ENCODE data around the gene TSC22D2.

DNA sequence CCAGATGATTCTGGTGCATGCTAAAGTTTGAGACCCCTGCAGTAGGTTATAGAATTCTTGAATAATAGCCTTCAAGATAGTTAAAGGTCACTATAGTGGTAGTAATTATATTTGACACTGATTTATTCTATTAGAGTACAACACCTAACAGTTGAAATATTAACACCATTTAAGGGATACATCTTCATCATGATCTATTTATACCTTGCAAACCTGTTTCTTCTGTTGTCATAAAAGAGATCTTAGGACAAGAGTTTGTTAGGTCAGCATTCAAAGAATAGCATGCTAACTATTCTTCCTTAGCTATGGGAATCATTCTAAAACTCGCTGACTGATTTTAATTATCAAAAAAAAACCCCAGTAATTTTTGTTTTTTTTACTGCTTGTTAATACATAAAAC, 46.5 kb downstream of the TSC22D2 start:
- TF ChIP-seq POLR2A (IDR thresholded peaks at IDR 0.05) = no peak
- TF ChIP-seq, protein P1, sequence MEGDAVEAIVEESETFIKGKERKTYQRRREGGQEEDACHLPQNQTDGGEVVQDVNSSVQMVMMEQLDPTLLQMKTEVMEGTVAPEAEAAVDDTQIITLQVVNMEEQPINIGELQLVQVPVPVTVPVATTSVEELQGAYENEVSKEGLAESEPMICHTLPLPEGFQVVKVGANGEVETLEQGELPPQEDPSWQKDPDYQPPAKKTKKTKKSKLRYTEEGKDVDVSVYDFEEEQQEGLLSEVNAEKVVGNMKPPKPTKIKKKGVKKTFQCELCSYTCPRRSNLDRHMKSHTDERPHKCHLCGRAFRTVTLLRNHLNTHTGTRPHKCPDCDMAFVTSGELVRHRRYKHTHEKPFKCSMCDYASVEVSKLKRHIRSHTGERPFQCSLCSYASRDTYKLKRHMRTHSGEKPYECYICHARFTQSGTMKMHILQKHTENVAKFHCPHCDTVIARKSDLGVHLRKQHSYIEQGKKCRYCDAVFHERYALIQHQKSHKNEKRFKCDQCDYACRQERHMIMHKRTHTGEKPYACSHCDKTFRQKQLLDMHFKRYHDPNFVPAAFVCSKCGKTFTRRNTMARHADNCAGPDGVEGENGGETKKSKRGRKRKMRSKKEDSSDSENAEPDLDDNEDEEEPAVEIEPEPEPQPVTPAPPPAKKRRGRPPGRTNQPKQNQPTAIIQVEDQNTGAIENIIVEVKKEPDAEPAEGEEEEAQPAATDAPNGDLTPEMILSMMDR (IDR thresholded peaks at IDR 0.05) = no peak

Data from right lobe of liver (tissue), 4 donors.